ENCODE data around the gene ALLC.

DNA sequence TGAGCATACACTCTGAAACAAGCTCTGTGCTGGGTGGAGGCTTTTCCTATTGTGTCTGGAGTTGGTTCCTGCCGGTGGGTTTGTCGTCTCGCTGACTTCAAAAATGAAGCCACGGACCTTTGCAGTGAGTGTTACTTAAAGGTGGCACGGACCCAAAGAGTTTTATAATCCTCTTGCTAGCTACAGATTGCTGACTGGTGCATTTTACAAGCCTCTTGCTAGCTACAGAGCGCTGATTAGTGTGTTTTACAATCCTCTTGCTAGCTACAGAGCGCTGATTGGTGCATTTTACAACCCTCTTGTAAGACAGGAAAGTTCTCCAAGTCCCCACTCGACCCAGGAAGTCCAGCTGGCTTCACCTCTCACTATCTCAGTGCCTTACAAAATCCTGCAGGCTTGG lies 60.7 kb downstream of the ALLC start:
- TF ChIP-seq, protein P1, sequence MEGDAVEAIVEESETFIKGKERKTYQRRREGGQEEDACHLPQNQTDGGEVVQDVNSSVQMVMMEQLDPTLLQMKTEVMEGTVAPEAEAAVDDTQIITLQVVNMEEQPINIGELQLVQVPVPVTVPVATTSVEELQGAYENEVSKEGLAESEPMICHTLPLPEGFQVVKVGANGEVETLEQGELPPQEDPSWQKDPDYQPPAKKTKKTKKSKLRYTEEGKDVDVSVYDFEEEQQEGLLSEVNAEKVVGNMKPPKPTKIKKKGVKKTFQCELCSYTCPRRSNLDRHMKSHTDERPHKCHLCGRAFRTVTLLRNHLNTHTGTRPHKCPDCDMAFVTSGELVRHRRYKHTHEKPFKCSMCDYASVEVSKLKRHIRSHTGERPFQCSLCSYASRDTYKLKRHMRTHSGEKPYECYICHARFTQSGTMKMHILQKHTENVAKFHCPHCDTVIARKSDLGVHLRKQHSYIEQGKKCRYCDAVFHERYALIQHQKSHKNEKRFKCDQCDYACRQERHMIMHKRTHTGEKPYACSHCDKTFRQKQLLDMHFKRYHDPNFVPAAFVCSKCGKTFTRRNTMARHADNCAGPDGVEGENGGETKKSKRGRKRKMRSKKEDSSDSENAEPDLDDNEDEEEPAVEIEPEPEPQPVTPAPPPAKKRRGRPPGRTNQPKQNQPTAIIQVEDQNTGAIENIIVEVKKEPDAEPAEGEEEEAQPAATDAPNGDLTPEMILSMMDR (IDR thresholded peaks at IDR 0.05; ENCODE audit: low read depth, low read length) = no peak
- TF ChIP-seq EZH2phosphoT487 (IDR thresholded peaks at IDR 0.05; ENCODE audit: low read depth) = no peak
